Measurements from ENCODE around the gene NHSL1. TPM values are rescaled to one million over a fixed set of nuclear protein-coding genes. Genes with fewer than 3 reads are reported as not detected.

Gene NHSL1
- total and polyA plus RNA-seq, 7 donors: 0.08 to 2.3 (median 1.2) TPM

GRCh38 chr6:138531387-138531786, 32.1 kb upstream of the NHSL1 start:
- no peak overlapping the region for H3K4me3 ChIP-seq
- no peaks in the 10 kb centered on the region for H3K27me3 ChIP-seq (ENCODE audit: insufficient read depth in 3 of 3, low read length in 2 of 3)
- no peaks in the 10 kb centered on the region for H3K36me3 ChIP-seq (ENCODE audit: insufficient read depth in 1 of 2, low read depth in 1 of 2)
- ATAC-seq: no peak
- 95 to 100% (median 98%) methylated on average over 2 of the region's 2 CpGs for WGBS, 3 donors
- no peaks in the 10 kb centered on the region for H3K9me3 ChIP-seq
- no peak overlapping the region for H3K27ac ChIP-seq
- TF ChIP-seq, protein P1, sequence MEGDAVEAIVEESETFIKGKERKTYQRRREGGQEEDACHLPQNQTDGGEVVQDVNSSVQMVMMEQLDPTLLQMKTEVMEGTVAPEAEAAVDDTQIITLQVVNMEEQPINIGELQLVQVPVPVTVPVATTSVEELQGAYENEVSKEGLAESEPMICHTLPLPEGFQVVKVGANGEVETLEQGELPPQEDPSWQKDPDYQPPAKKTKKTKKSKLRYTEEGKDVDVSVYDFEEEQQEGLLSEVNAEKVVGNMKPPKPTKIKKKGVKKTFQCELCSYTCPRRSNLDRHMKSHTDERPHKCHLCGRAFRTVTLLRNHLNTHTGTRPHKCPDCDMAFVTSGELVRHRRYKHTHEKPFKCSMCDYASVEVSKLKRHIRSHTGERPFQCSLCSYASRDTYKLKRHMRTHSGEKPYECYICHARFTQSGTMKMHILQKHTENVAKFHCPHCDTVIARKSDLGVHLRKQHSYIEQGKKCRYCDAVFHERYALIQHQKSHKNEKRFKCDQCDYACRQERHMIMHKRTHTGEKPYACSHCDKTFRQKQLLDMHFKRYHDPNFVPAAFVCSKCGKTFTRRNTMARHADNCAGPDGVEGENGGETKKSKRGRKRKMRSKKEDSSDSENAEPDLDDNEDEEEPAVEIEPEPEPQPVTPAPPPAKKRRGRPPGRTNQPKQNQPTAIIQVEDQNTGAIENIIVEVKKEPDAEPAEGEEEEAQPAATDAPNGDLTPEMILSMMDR (IDR thresholded peaks at IDR 0.05): no peak
- intact Hi-C loops (cut with DNase I): no loop called here
- no peak for DNase-seq
- H3K4me1 ChIP-seq: no peaks in the 10 kb centered on the region

DNA sequence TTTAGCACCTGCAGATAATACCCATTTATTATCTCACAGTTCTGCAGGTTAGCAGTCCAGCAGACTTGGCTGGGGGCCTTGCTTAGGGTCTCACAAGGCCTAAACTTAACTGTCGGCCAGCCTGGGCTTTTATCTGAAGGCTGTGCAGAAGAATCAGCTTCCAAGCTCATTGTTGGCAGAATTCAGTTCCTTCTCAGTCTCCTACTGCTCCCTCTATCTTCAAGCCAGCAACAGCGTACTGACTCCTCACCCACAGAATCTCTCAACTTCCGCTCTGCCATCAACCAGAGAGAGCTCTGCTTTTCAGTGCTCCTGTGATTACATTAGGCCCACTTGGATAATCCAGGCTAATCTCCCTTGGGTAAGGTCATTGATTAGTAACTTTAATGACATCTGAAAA, 30.2 kb upstream of the NHSL1 start:
- 89 to 92% (median 90%) methylated on average over 3 of the region's 3 CpGs for WGBS, 3 donors
- ATAC-seq: no peak

DNA sequence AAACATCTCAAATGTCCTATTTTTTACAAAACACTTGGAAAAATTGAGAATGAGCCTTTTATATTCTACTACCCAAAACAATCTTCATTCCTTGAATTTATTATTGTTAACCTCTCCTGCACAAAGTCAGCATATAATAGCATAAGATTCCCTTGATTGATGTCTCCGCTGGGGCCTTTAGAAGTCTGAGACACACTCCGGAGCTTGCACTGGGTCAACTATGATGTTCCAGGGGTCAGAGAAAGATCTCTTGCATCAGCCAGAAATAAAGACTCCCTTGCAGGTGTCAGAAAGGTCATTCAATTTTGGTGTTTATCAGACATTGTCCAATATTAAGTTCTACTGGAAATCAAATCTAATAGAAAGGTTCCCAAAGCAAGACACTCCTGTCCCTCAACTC, 29.7 kb upstream of the NHSL1 start:
- 79 to 90% (median 80%) methylated on average over 2 of the region's 2 CpGs for WGBS, 3 donors
- intact Hi-C loops (cut with DNase I): no loop called here

More for the DNA sequence above, 30.2 kb upstream of the NHSL1 start:
- H3K36me3 ChIP-seq (ENCODE audit: insufficient read depth in 1 of 2, low read depth in 1 of 2): no peaks in the 10 kb centered on the region
- no peaks in the 10 kb centered on the region for H3K9me3 ChIP-seq
- H3K27me3 ChIP-seq (ENCODE audit: insufficient read depth in 3 of 3, low read length in 2 of 3): no peaks in the 10 kb centered on the region
- intact Hi-C loops (cut with DNase I): no loop called here
- H3K4me3 ChIP-seq: no peak overlapping the region
- no peak overlapping the region for H3K27ac ChIP-seq
- no peaks in the 10 kb centered on the region for H3K4me1 ChIP-seq
- DNase-seq: no peak
- TF ChIP-seq, protein P1 (IDR thresholded peaks at IDR 0.05): no peak

GRCh38 chr6:138528137-138528536, 28.8 kb upstream of the NHSL1 start:
- H3K9me3 ChIP-seq: no peaks in the 10 kb centered on the region
- H3K4me1 ChIP-seq: no peaks in the 10 kb centered on the region
- H3K36me3 ChIP-seq (ENCODE audit: insufficient read depth in 1 of 2, low read depth in 1 of 2): no peaks in the 10 kb centered on the region
- ATAC-seq (no peak), DNase-seq (no peak)
- H3K27me3 ChIP-seq (ENCODE audit: insufficient read depth in 3 of 3, low read length in 2 of 3): no peaks in the 10 kb centered on the region
- H3K4me3 ChIP-seq: no peak overlapping the region
- 50 to 66% (median 65%) methylated on average over 1 of the region's 1 CpG for WGBS, 3 donors
- intact Hi-C loops (cut with DNase I): no loop called here
- no peak overlapping the region for H3K27ac ChIP-seq
- TF ChIP-seq, protein P1 (IDR thresholded peaks at IDR 0.05): no peak

More for the DNA sequence above, 29.7 kb upstream of the NHSL1 start:
- no peaks in the 10 kb centered on the region for H3K36me3 ChIP-seq (ENCODE audit: insufficient read depth in 1 of 2, low read depth in 1 of 2)
- no peak overlapping the region for H3K4me3 ChIP-seq
- TF ChIP-seq, protein P1 (IDR thresholded peaks at IDR 0.05): no peak
- no peak overlapping the region for H3K27ac ChIP-seq
- no peaks in the 10 kb centered on the region for H3K27me3 ChIP-seq (ENCODE audit: insufficient read depth in 3 of 3, low read length in 2 of 3)
- ATAC-seq: no peak
- no peaks in the 10 kb centered on the region for H3K9me3 ChIP-seq
- no peaks in the 10 kb centered on the region for H3K4me1 ChIP-seq
- no peak for DNase-seq

- Histone ChIP-seq H3K4me1 (no peaks in the 10 kb centered on the region), H3K27ac (no peak overlapping the region), H3K27me3 (ENCODE audit: insufficient read depth in 3 of 3, low read length in 2 of 3) (no peaks in the 10 kb centered on the region), H3K4me3 (no peak overlapping the region), H3K9me3 (no peaks in the 10 kb centered on the region), H3K36me3 (ENCODE audit: insufficient read depth in 1 of 2, low read depth in 1 of 2) (no peaks in the 10 kb centered on the region)
- 76 to 78% (median 77%) methylated on average over 8 of the region's 8 CpGs for WGBS, 3 donors
- ATAC-seq (no peak), DNase-seq (no peak)
- TF ChIP-seq, protein P1 (IDR thresholded peaks at IDR 0.05): no peak
- intact Hi-C loops (cut with DNase I): no loop called here
Observed at GRCh38 chr6:138527411-138528088, 28.3 kb upstream of the NHSL1 start.

Data from psoas muscle (tissue), 8 donors.